Brain microvascular endothelial cell (primary cell): ENCODE results near the gene CYS1.

Experiments
- DNase-seq: peaks from one replicate; pipeline ENCODE4 v3.0.0-alpha.2; 2020
- H3K27ac ChIP-seq: fragments of 250-450 bp; sonication (Bioruptor Pico); 2 replicates; pipeline ENCODE4 v1.5.1; 2020; ENCODE audit warnings: mild to moderate bottlenecking, moderate library complexity
- H3K27me3 ChIP-seq: fragments of 250-450 bp; sonication (Bioruptor Pico); replicated peaks from 2 replicates; pipeline ENCODE4 v1.5.1; 2020; ENCODE audit warnings: mild to moderate bottlenecking
- H3K36me3 ChIP-seq: fragments of 250-450 bp; sonication (Bioruptor Pico); replicated peaks from 2 replicates; pipeline ENCODE4 v1.5.1; 2020; ENCODE audit warnings: mild to moderate bottlenecking
- H3K4me3 ChIP-seq: 2 replicates; pipeline ENCODE4 v1.5.1; 2011; ENCODE audit warnings: low read depth, mild to moderate bottlenecking, control low read depth, low read length, moderate library complexity
- CTCF ChIP-seq: IDR thresholded peaks from 2 replicates; pipeline ENCODE4 v1.5.1; 2011; ENCODE audit warnings: low read depth, mild to moderate bottlenecking, moderate library complexity, low read length, control low read depth, inconsistent platforms; ENCODE audit errors: missing control alignments
- in situ Hi-C: cut with HindIII; loops from 2 replicates; pipeline ENCODE4 v1.10.0; 2017; ENCODE audit warnings: low sequenced_read_pairs, low pct_ligation_motif_present

The CYS1 gene

DNA sequence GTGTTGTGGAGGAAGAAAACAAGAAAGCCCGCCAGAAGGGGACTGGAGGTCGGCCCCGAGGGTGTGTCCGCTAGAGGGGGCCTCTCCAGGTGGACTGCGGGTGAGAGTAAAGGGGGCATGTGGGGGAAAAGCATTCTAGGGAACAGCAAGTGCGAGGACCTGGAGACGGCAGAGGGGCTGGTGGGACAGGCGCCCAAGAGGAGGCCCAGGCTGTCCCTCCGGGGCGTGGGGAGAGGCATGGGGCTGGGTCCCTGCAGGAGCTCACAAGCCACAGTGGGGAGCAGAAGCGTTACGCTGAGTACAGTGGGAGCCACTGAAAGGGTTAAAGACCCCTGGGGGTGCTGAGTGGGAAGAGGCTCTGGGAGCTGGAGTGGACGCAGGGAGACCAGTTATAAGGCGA lies 38.5 kb downstream of the CYS1 start:
- TF ChIP-seq CTCF = no peak
- in situ Hi-C loops = loop anchor here (10.0 kb wide), 1 partner anchor 227 kb away; no protein-coding TSS in a partner anchor
- H3K27me3 ChIP-seq = no peaks in the 10 kb centered on the region
- no peak for DNase-seq
- H3K4me3 ChIP-seq = no peak overlapping the region
- no peak overlapping the region for H3K27ac ChIP-seq
- no peaks in the 10 kb centered on the region for H3K36me3 ChIP-seq

DNA sequence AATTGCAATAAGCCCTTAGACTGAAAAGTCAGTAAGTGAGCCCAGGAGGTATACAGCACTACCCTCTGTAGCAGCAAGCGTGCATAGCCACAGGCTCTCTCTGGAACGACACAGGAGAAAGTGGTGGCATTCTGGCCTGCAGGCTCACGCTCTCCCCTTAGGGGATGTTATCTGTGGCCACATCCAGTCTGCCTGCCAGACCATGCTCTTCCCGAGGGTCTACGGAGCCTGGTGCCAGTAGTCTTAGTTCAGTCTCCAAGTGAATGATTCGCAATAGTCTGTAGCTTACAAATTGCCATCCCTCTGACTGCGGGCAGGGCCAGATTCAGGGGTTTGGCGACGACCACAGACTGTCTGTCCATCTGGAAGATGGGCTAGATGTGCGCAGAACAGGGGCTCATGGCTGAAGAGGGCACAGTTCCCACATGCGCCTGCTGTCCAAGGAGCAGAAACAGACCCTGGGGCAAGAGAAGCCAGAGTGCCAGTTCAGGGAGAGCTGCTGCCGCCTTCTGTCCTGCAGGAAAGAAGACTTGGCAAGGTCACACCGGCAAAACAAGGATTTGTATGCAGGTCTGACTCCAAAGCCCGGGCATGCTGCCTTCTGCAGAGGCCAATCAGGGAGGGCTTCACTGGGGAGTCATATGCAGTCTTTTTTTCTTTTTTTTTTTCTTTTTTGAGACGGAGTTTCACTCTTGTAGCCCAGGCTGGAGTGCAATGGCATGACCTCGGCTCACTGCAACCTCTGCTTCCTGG lies 40.4 kb downstream of the CYS1 start:
- in situ Hi-C loops = loop anchor here (10.0 kb wide), 1 partner anchor 225 kb away; no protein-coding TSS in a partner anchor
- Histone ChIP-seq H3K36me3 (no peaks in the 10 kb centered on the region), H3K4me3 (no peak overlapping the region), H3K27me3 (no peaks in the 10 kb centered on the region), H3K27ac (no peak overlapping the region)
- no peak for DNase-seq
- no peak for TF ChIP-seq CTCF

DNA sequence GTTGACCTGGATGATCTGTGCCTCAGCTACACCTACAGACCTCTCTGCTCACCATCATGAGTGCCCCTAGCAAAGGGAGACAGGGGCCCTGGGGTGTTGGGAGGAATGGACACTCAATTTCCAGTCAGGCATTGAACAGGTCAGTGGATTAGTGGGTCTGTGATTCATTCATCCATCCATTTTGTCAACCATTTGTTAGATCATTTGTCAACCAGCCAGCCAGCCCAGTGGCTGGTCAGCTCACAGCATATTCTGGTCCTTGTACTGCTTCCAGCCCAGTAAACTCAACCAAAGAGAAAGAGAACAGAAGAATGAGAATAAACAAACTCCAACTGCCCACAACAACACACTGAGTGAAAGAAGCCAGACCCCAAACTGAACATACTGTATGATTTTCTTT lies 41.5 kb downstream of the CYS1 start:
- Histone ChIP-seq H3K27me3 (no peaks in the 10 kb centered on the region), H3K4me3 (no peak overlapping the region), H3K27ac (no peak overlapping the region), H3K36me3 (no peaks in the 10 kb centered on the region)
- DNase-seq = no peak
- in situ Hi-C loops = no loop called here
- no peak for TF ChIP-seq CTCF

GRCh38 chr2:10038123-10038522 lies 42.1 kb downstream of the CYS1 start:
- no peaks in the 10 kb centered on the region for H3K27me3 ChIP-seq
- H3K27ac ChIP-seq = no peak overlapping the region
- in situ Hi-C loops = no loop called here
- TF ChIP-seq CTCF = no peak
- no peaks in the 10 kb centered on the region for H3K36me3 ChIP-seq
- no peak overlapping the region for H3K4me3 ChIP-seq
- DNase-seq = no peak

GRCh38 chr2:10036095-10036884 lies 43.9 kb downstream of the CYS1 start:
- Histone ChIP-seq H3K27me3 (no peaks in the 10 kb centered on the region), H3K27ac (no peak overlapping the region), H3K4me3 (no peak overlapping the region), H3K36me3 (no peaks in the 10 kb centered on the region)
- peak; percentile 68 for TF ChIP-seq CTCF
- DNase-seq = peak; percentile 23
- in situ Hi-C loops = no loop called here
